Hair follicular keratinocyte (primary cell): ENCODE measurements around the gene CD3G. TPM values are rescaled to one million over a fixed set of nuclear protein-coding genes. Genes with fewer than 3 reads are reported as not detected.

Experiments
- total RNA-seq: library from RNA; depleted of rRNA; stranded (reverse); fragments of >200 nt; gene quantifications from 2 replicates; pipeline ENCODE4 v1.2.3, GENCODE V29; 2015

CD3G gene
- not detected in 2 replicates for total RNA-seq

DNA sequence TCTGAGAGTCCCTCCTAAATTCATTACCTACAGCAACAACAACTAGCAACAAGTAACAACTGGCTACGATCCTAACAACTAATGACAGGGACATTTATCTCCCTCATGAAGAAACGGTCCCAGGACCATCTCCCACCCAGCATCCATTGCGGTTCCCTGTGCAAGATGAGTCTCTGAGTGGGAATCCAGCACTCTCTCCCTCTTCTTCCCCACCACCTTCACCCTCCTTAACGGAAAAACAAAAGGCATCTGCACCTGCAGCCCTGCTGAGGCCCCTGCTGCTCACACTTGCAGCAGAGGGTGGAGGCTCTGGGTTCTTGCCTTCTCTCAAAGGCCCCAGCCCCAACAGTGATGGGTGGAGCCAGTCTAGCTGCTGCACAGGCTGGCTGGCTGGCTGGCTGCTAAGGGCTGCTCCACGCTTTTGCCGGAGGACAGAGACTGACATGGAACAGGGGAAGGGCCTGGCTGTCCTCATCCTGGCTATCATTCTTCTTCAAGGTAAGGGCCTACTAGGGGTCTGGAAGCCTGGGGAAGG, at the start of gene CD3G:
CD3G (plus strand) TSS at position 364 of the 535 bp plus-strand sequence; CDS start at position 444, 80 bp downstream.

DNA sequence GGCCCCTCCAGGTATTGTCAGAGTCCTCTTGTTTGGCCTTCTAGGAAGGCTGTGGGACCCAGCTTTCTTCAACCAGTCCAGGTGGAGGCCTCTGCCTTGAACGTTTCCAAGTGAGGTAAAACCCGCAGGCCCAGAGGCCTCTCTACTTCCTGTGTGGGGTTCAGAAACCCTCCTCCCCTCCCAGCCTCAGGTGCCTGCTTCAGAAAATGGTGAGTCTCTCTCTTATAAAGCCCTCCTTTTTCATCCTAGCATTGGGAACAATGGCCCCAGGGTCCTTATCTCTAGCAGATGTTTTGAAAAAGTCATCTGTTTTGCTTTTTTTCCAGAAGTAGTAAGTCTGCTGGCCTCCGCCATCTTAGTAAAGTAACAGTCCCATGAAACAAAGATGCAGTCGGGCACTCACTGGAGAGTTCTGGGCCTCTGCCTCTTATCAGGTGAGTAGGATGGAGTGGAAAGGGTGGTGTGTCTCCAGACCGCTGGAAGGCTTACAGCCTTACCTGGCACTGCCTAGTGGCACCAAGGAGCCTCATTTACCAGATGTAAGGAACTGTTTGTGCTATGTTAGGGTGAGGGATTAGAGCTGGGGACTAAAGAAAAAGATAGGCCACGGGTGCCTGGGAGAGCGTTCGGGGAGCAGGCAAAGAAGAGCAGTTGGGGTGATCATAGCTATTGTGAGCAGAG, 39.4 kb upstream of the CD3G start, which contains the start of gene CD3E:
CD3E (plus strand) TSS at position 163 of the 681 bp plus-strand sequence; CDS start at position 386, 223 bp downstream.

DNA sequence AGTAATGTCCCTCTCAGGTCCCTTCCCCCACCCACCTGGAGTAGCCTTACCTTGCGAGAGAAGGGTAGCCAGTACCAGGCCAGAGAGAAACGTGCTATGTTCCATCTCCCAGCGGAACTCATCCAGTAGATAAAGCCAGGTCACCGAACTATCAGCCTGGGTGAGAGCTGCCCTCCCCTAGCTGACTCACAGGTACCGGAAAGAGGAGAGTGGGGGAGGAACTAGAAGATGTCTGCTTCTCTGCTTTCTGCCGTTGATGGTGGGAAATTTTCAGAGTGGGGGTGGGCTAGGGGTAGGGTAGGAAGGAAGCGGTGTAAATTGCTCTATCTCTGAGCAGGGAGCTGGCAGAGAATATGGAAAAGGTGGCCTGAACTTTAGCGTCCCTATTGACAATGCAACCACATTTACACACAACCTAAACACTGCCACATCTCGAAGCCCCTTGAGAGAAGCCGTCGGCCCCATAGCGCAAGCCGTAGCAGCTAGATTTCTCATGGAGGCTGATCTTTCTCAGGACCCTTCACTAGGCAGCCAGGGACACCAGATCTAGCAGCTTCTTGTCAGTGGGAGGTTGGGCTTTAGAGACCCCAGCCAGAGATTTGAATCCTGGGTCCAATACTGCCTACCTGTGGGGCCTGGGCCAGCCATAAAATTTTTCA, 1.5 kb upstream of the CD3G start, which contains the start of gene CD3D:
CD3D (minus strand) TSS at position 203 of the 659 bp plus-strand sequence; CDS start at position 105, 98 bp downstream.

DNA sequence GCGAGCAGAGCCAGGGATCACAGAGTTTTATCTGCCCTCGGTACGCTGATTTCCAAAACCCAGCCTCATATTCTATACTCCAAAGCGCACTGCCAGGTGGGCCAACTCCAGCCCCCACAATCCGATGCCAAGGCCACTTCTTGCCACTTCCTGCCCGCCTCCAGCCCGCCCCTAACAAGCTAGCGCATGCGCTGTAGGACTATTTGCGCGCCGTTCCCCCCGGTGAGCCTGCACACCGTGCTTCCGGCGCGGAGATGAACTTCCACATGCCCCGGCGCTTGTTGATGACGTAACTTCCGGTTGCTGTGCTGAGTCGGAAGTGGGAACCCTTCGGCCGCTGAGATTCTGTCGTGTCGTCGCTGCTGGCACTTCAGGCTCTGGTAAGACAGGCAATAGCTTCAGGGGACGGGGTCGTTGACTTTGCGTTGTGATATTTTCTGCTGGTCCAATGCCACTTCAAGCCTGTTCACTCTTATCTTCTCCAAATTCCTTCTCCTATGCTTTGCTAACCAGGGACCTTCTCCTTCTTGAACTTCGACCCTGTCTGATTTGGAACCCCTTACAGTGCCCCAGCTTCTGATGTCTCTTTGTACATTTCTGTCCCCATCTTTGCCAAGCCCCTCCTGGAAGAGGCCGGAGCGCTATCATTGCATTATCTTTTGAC, 15.3 kb downstream of the CD3G start, which contains the start of gene UBE4A:
UBE4A (plus strand) TSS at position 306 of the 664 bp plus-strand sequence. CDS start 5,481 bp downstream, outside the sequence.

DNA sequence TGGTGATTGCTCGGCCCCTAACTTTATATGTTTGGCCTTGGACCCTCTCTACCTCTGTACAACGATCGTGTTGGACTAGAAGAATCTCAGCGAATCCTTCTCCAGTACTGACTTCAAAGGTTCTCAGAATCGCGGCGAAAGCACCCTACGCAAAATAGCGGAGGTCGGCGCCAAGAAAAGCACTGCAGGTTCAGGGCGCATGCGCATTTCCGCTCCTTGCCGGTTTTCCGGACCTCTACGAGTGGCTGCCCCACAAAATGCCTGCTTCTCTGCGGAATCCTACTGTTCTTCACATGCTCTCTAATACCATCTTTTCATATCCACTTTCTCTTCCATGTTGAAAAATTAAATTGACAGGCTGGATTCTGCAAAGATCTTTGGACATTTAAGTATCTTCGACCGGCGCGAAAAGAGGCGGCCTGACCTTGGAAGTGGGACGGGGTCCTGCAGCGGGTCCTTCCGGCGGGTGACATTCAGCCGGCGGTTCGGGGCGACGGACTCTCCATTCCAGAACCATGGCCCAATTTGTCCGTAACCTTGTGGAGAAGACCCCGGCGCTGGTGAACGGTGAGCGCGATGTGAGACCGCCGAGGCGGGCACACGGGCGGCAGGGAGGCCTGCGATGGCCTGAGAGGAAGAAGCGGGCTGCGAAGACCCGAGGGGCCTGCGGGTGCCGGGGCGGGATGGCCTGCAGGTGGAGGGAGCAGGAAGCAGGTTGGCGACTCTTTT, 57.2 kb downstream of the CD3G start, which contains the start of gene ATP5MG:
ATP5MG (plus strand) TSS at position 456 of the 729 bp plus-strand sequence; CDS start at position 516, 60 bp downstream.

Other genes starting within 250 kb of the CD3G start
- 2.5 and 7.8 TPM in 2 replicates for gene SCN4B, start 191.5 kb upstream of the CD3G start, total RNA-seq
- gene SCN2B, start 167.7 kb upstream of the CD3G start, total RNA-seq = 0.15 and 0.23 TPM in 2 replicates
- gene JAML, start 119.3 kb upstream of the CD3G start, total RNA-seq = not detected in 2 replicates
- 11.7 and 12.1 TPM in 2 replicates for gene MPZL3, start 92.0 kb upstream of the CD3G start, total RNA-seq
- 77.9 and 80.6 TPM in 2 replicates for gene MPZL2, start 80.0 kb upstream of the CD3G start, total RNA-seq
- not detected in 2 replicates for gene CD3E, start 39.6 kb upstream of the CD3G start, total RNA-seq
- gene CD3D, start 1.6 kb upstream of the CD3G start, total RNA-seq = not detected in 2 replicates
- 24.6 and 27.8 TPM in 2 replicates for gene UBE4A, start 15.3 kb downstream of the CD3G start, total RNA-seq
- gene ATP5MG, start 57.3 kb downstream of the CD3G start, total RNA-seq = 44.9 and 67.7 TPM in 2 replicates
- 19.8 and 22.3 TPM in 2 replicates for gene KMT2A, start 92.1 kb downstream of the CD3G start, total RNA-seq
- not detected in 2 replicates for gene TTC36, start 183.1 kb downstream of the CD3G start, total RNA-seq
- 26.8 and 42.5 TPM in 2 replicates for gene TMEM25, start 186.8 kb downstream of the CD3G start, total RNA-seq
- gene IFT46, start 221.6 kb downstream of the CD3G start, total RNA-seq = 22.8 and 27.1 TPM in 2 replicates
- gene ARCN1, start 228.1 kb downstream of the CD3G start, total RNA-seq = 118 and 119 TPM in 2 replicates